Uterus (tissue), 4 donors: Measurements from ENCODE around the gene FILIP1L. TPM values are rescaled to one million over a fixed set of nuclear protein-coding genes. Genes with fewer than 3 reads are reported as not detected.

Experiments used
- DNase-seq, 2 donors: peaks; one replicate each; pipeline ENCODE4 v3.0.0-alpha.2; 2019 to 2020
- H3K27ac ChIP-seq, 2 donors: fragments of 200-600 bp; sonication (generic); 1 replicate in 1 of 2; 2 replicates in 1 of 2; pipeline ENCODE4 v1.5.1; 2016 to 2018
- H3K27me3 ChIP-seq, 2 donors: fragments of 200-600 bp; sonication (generic); one replicate each; pipeline ENCODE4 v1.5.1; 2018 to 2019; ENCODE audit warnings: control low read depth in 1 of 2
- H3K36me3 ChIP-seq, 2 donors: fragments of 200-600 bp; sonication (generic); one replicate each; pipeline ENCODE4 v1.5.1; 2019; ENCODE audit warnings: control low read depth in 1 of 2
- H3K4me1 ChIP-seq, 2 donors: fragments of 200-600 bp; sonication (generic); one replicate each; pipeline ENCODE4 v1.5.1; 2018 to 2019; ENCODE audit warnings: control low read depth in 1 of 2
- H3K4me3 ChIP-seq, 2 donors: fragments of 200-600 bp; sonication (generic); 1 replicate in 1 of 2; 2 replicates in 1 of 2; pipeline ENCODE4 v1.5.1; 2018 to 2019; ENCODE audit warnings: mild to moderate bottlenecking in 1 of 2
- H3K9me3 ChIP-seq, 2 donors: fragments of 200-600 bp; sonication (generic); one replicate each; pipeline ENCODE4 v1.5.1; 2019; ENCODE audit warnings: control low read depth in 1 of 2
- CTCF ChIP-seq, 4 experiments: fragments of 200-600 bp in 2 of 4; fragments of 450-650 bp in 2 of 4; sonication (generic) in 2 of 4; IDR thresholded peaks; one replicate each; pipeline ENCODE4 v1.5.1; 2016 to 2019; ENCODE audit warnings: antibody characterized with exemption in 4 of 4, mild to moderate bottlenecking in 2 of 4, moderate library complexity in 1 of 4
- POLR2A ChIP-seq, 2 donors: fragments of 450-650 bp; IDR thresholded peaks; one replicate each; pipeline ENCODE4 v1.6.1; 2016; ENCODE audit warnings: antibody characterized with exemption in 2 of 2, mild to moderate bottlenecking in 1 of 2, moderate library complexity in 1 of 2
- intact Hi-C: fragments of 100-400 bp; cut with DNase I; formaldehyde crosslinking; loops from one replicate; pipeline ENCODE4 v1.15.1; 2023; ENCODE audit warnings: low total_unique reads
- total RNA-seq, 4 donors: library from RNA; depleted of rRNA in 3 of 4; stranded (reverse); fragments of >200 nt in 3 of 4; gene quantifications; one replicate each; pipeline versions ENCODE4 v1.1.0 to v1.2.4, GENCODE V29; 2014 to 2023
- donor health status: DM: yes; HTN: yes; CAD: no.

Gene FILIP1L
- total RNA-seq, 4 donors from 2014 or later, result 48.5 to 99.1 (median 66.3) TPM

GRCh38 chr3:99870712-99871111 lies 243.6 kb downstream of the FILIP1L start:
- intact Hi-C loops, result no loop called here
- no peak for TF ChIP-seq POLR2A (IDR thresholded peaks at IDR 0.05)
- TF ChIP-seq CTCF (IDR thresholded peaks at IDR 0.05), result no peak

GRCh38 chr3:99869621-99870020 lies 244.7 kb downstream of the FILIP1L start:
- TF ChIP-seq POLR2A (IDR thresholded peaks at IDR 0.05), result no peak
- intact Hi-C loops, result no loop called here
- H3K4me1 ChIP-seq, result peaks cover 12 to 18% of the 10 kb centered on the region in 2 donors
- peak overlapping the region; percentile 95 to 98 for H3K27ac ChIP-seq
- no peak for DNase-seq
- no peaks in the 10 kb centered on the region for H3K27me3 ChIP-seq
- H3K9me3 ChIP-seq, result no peaks in the 10 kb centered on the region
- no peak overlapping the region for H3K4me3 ChIP-seq
- H3K36me3 ChIP-seq, result no peaks in the 10 kb centered on the region

More at GRCh38 chr3:99870712-99871111, 243.6 kb downstream of the FILIP1L start:
- Histone ChIP-seq H3K9me3 (no peaks in the 10 kb centered on the region), H3K36me3 (no peaks in the 10 kb centered on the region), H3K4me1 (peaks cover 12 to 18% of the 10 kb centered on the region in 2 donors), H3K27me3 (no peaks in the 10 kb centered on the region), H3K27ac (peak overlapping the region; percentile 95 to 98), H3K4me3 (peak overlapping the region in 1 of 2 donors; percentile 84)
- no peak for DNase-seq

- Histone ChIP-seq H3K36me3 (no peaks in the 10 kb centered on the region), H3K27me3 (no peaks in the 10 kb centered on the region), H3K4me3 (no peak overlapping the region), H3K27ac (peak overlapping the region; percentile 95 to 98), H3K4me1 (peaks cover 12 to 18% of the 10 kb centered on the region in 2 donors), H3K9me3 (no peaks in the 10 kb centered on the region)
- no peak for DNase-seq
- intact Hi-C loops, result no loop called here
- TF ChIP-seq CTCF (IDR thresholded peaks at IDR 0.05), result no peak
- no peak for TF ChIP-seq POLR2A (IDR thresholded peaks at IDR 0.05)
These were observed 246.0 kb downstream of the FILIP1L start for GRCh38 chr3:99868311-99868646.

GRCh38 chr3:99867594-99868310 lies 246.5 kb downstream of the FILIP1L start:
- no peak for TF ChIP-seq CTCF (IDR thresholded peaks at IDR 0.05)
- no peak for TF ChIP-seq POLR2A (IDR thresholded peaks at IDR 0.05)
- Histone ChIP-seq H3K4me1 (peaks cover 12 to 18% of the 10 kb centered on the region in 2 donors), H3K9me3 (no peaks in the 10 kb centered on the region), H3K36me3 (no peaks in the 10 kb centered on the region), H3K27me3 (no peaks in the 10 kb centered on the region), H3K4me3 (no peak overlapping the region), H3K27ac (peak overlapping the region; percentile 95 to 98)
- intact Hi-C loops, result no loop called here
- no peak for DNase-seq

GRCh38 chr3:99866261-99866761 lies 248.0 kb downstream of the FILIP1L start:
- intact Hi-C loops, result no loop called here
- peaks cover 12 to 18% of the 10 kb centered on the region in 2 donors for H3K4me1 ChIP-seq
- no peaks in the 10 kb centered on the region for H3K36me3 ChIP-seq

More at GRCh38 chr3:99866261-99866761, 248.0 kb downstream of the FILIP1L start:
- no peak for TF ChIP-seq POLR2A (IDR thresholded peaks at IDR 0.05)
- no peak for TF ChIP-seq CTCF (IDR thresholded peaks at IDR 0.05)
- Histone ChIP-seq H3K27me3 (no peaks in the 10 kb centered on the region), H3K27ac (peak overlapping the region; percentile 95 to 98), H3K4me3 (no peak overlapping the region), H3K9me3 (no peaks in the 10 kb centered on the region)
- DNase-seq, result no peak
